Measurements from ENCODE around the gene PEX3. TPM values are rescaled to one million over a fixed set of nuclear protein-coding genes. Genes with fewer than 3 reads are reported as not detected.

PEX3 gene
- total RNA-seq, 1 experiment from 2014 or later, result 13.5 TPM

- Mint-ChIP-seq H3K36me3 (peaks cover 37% of the 10 kb centered on the region), H3K9me3 (no peaks in the 10 kb centered on the region), H3K4me1 (no peaks in the 10 kb centered on the region), H3K4me3 (no peak overlapping the region), H3K27me3 (ENCODE audit: low read depth) (no peaks in the 10 kb centered on the region), H3K27ac (no peak overlapping the region)
- DNase-seq (ENCODE audit: low spot score) (no peak), ATAC-seq (no peak)
- CTCF ChIA-PET, result interaction anchor here (0.7 kb wide), 1 partner anchor 9 kb away, joined by 4 read pairs; no protein-coding TSS in a partner anchor
- POLR2A ChIA-PET, result no interaction called here
- TF ChIP-seq TEAD1 (CRISPR knock-in tag; IDR thresholded peaks at IDR 0.05) (no peak), ZNF532 (CRISPR knock-in tag; IDR thresholded peaks at IDR 0.05; ENCODE audit: borderline replicate concordance) (no peak), CBFB (CRISPR knock-in tag; IDR thresholded peaks at IDR 0.05; ENCODE audit: low read depth) (no peak)
These were observed 53.8 kb downstream of the PEX3 start for GRCh38 chr6:143504369-143504768.

DNA sequence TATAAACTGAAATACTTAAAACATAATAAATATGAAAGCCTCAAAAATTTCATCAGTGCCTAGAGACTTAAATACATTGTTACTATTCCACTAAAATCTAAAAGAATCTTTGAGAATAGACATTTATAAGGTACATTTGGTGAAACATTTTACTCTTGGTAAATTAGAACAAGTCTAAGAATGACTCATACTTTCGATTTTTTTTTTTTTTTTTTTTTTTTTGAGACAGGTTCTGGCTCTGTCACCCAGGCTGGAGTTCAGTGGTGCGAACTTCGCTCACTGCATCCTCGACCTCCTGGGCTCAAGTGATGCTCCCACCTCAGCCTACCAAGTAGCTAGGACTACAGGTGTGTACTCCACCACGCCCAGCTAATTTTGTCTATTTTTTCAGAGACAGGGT lies 54.5 kb downstream of the PEX3 start:
- Mint-ChIP-seq H3K4me3 (no peak overlapping the region), H3K9me3 (no peaks in the 10 kb centered on the region), H3K36me3 (peaks cover 30% of the 10 kb centered on the region), H3K27me3 (ENCODE audit: low read depth) (no peaks in the 10 kb centered on the region), H3K27ac (no peak overlapping the region), H3K4me1 (no peaks in the 10 kb centered on the region)
- ATAC-seq (no peak), DNase-seq (ENCODE audit: low spot score) (no peak)
- CTCF ChIA-PET, result no interaction called here
- POLR2A ChIA-PET, result no interaction called here
- no peak for TF ChIP-seq ERG (CRISPR knock-in tag; IDR thresholded peaks at IDR 0.05)
- no peak for TF ChIP-seq CBFB (CRISPR knock-in tag; IDR thresholded peaks at IDR 0.05; ENCODE audit: low read depth)
- TF ChIP-seq, protein P1, sequence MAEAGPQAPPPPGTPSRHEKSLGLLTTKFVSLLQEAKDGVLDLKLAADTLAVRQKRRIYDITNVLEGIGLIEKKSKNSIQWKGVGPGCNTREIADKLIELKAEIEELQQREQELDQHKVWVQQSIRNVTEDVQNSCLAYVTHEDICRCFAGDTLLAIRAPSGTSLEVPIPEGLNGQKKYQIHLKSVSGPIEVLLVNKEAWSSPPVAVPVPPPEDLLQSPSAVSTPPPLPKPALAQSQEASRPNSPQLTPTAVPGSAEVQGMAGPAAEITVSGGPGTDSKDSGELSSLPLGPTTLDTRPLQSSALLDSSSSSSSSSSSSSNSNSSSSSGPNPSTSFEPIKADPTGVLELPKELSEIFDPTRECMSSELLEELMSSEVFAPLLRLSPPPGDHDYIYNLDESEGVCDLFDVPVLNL (CRISPR knock-in tag; IDR thresholded peaks at IDR 0.05; ENCODE audit: borderline replicate concordance, low read depth), result no peak
- TF ChIP-seq SMAD4 (CRISPR knock-in tag; IDR thresholded peaks at IDR 0.05), result no peak
- TF ChIP-seq ZNF317 (CRISPR knock-in tag; IDR thresholded peaks at IDR 0.05; ENCODE audit: borderline replicate concordance, low read depth), result no peak
- TF ChIP-seq, protein P2, sequence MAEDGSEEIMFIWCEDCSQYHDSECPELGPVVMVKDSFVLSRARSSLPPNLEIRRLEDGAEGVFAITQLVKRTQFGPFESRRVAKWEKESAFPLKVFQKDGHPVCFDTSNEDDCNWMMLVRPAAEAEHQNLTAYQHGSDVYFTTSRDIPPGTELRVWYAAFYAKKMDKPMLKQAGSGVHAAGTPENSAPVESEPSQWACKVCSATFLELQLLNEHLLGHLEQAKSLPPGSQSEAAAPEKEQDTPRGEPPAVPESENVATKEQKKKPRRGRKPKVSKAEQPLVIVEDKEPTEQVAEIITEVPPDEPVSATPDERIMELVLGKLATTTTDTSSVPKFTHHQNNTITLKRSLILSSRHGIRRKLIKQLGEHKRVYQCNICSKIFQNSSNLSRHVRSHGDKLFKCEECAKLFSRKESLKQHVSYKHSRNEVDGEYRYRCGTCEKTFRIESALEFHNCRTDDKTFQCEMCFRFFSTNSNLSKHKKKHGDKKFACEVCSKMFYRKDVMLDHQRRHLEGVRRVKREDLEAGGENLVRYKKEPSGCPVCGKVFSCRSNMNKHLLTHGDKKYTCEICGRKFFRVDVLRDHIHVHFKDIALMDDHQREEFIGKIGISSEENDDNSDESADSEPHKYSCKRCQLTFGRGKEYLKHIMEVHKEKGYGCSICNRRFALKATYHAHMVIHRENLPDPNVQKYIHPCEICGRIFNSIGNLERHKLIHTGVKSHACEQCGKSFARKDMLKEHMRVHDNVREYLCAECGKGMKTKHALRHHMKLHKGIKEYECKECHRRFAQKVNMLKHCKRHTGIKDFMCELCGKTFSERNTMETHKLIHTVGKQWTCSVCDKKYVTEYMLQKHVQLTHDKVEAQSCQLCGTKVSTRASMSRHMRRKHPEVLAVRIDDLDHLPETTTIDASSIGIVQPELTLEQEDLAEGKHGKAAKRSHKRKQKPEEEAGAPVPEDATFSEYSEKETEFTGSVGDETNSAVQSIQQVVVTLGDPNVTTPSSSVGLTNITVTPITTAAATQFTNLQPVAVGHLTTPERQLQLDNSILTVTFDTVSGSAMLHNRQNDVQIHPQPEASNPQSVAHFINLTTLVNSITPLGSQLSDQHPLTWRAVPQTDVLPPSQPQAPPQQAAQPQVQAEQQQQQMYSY (CRISPR knock-in tag; IDR thresholded peaks at IDR 0.05), result no peak
- TF ChIP-seq, protein P3, sequence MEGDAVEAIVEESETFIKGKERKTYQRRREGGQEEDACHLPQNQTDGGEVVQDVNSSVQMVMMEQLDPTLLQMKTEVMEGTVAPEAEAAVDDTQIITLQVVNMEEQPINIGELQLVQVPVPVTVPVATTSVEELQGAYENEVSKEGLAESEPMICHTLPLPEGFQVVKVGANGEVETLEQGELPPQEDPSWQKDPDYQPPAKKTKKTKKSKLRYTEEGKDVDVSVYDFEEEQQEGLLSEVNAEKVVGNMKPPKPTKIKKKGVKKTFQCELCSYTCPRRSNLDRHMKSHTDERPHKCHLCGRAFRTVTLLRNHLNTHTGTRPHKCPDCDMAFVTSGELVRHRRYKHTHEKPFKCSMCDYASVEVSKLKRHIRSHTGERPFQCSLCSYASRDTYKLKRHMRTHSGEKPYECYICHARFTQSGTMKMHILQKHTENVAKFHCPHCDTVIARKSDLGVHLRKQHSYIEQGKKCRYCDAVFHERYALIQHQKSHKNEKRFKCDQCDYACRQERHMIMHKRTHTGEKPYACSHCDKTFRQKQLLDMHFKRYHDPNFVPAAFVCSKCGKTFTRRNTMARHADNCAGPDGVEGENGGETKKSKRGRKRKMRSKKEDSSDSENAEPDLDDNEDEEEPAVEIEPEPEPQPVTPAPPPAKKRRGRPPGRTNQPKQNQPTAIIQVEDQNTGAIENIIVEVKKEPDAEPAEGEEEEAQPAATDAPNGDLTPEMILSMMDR (IDR thresholded peaks at IDR 0.05), result no peak
- TF ChIP-seq ATF2 (CRISPR knock-in tag; IDR thresholded peaks at IDR 0.05; ENCODE audit: borderline replicate concordance, low read depth), result no peak
- no peak for TF ChIP-seq NR3C1 (CRISPR knock-in tag; conservative IDR thresholded peaks at IDR 0.05; ENCODE audit: low read depth)
- no peak for TF ChIP-seq RORB (CRISPR knock-in tag; IDR thresholded peaks at IDR 0.05)
- no peak for TF ChIP-seq ZBTB21 (CRISPR knock-in tag; IDR thresholded peaks at IDR 0.05; ENCODE audit: borderline replicate concordance)
- TF ChIP-seq, protein P4, sequence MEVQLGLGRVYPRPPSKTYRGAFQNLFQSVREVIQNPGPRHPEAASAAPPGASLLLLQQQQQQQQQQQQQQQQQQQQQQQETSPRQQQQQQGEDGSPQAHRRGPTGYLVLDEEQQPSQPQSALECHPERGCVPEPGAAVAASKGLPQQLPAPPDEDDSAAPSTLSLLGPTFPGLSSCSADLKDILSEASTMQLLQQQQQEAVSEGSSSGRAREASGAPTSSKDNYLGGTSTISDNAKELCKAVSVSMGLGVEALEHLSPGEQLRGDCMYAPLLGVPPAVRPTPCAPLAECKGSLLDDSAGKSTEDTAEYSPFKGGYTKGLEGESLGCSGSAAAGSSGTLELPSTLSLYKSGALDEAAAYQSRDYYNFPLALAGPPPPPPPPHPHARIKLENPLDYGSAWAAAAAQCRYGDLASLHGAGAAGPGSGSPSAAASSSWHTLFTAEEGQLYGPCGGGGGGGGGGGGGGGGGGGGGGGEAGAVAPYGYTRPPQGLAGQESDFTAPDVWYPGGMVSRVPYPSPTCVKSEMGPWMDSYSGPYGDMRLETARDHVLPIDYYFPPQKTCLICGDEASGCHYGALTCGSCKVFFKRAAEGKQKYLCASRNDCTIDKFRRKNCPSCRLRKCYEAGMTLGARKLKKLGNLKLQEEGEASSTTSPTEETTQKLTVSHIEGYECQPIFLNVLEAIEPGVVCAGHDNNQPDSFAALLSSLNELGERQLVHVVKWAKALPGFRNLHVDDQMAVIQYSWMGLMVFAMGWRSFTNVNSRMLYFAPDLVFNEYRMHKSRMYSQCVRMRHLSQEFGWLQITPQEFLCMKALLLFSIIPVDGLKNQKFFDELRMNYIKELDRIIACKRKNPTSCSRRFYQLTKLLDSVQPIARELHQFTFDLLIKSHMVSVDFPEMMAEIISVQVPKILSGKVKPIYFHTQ (CRISPR knock-in tag; IDR thresholded peaks at IDR 0.05), result no peak
- no peak for TF ChIP-seq NFATC4 (CRISPR knock-in tag; IDR thresholded peaks at IDR 0.05)
- no peak for TF ChIP-seq FOXP1 (CRISPR knock-in tag; IDR thresholded peaks at IDR 0.05; ENCODE audit: borderline replicate concordance)

Data from WTC11 (cell line).